Vagina (tissue), 2 donors: ENCODE data around the gene GTF3C4. TPM values are rescaled to one million over a fixed set of nuclear protein-coding genes. Genes with fewer than 3 reads are reported as not detected.

ENCODE experiments used
- DNase-seq, 2 donors: peaks; one replicate each; pipeline ENCODE4 v3.0.0-alpha.2; 2017; ENCODE audit errors: extremely low spot score in 2 of 2
- H3K27ac ChIP-seq: fragments of 200-600 bp; sonication (generic); one replicate; pipeline ENCODE4 v1.5.1; 2019
- H3K27me3 ChIP-seq: fragments of 200-600 bp; sonication (generic); one replicate; pipeline ENCODE4 v1.5.1; 2019
- H3K36me3 ChIP-seq, 2 donors: fragments of 200-600 bp; sonication (generic); one replicate each; pipeline ENCODE4 v1.5.1; 2017 to 2019
- H3K4me1 ChIP-seq: fragments of 200-600 bp; sonication (generic); one replicate; pipeline ENCODE4 v1.5.1; 2019
- H3K4me3 ChIP-seq, 2 donors: fragments of 200-600 bp; sonication (generic); 1 replicate in 1 of 2; 2 replicates in 1 of 2; pipeline ENCODE4 v1.5.1; 2016 to 2019
- H3K9me3 ChIP-seq: fragments of 200-600 bp; sonication (generic); one replicate; pipeline ENCODE4 v1.5.1; 2019
- CTCF ChIP-seq, 3 experiments: fragments of 450-650 bp in 2 of 3; fragments of 200-600 bp in 1 of 3; sonication (generic) in 1 of 3; IDR thresholded peaks; one replicate each; pipeline ENCODE4 v1.5.1; 2017 to 2019; ENCODE audit warnings: antibody characterized with exemption in 3 of 3, mild to moderate bottlenecking in 2 of 3, moderate library complexity in 2 of 3
- POLR2A ChIP-seq, 2 donors: fragments of 450-650 bp; IDR thresholded peaks; one replicate each; pipeline ENCODE4 v1.6.1; 2017; ENCODE audit warnings: antibody characterized with exemption in 2 of 2, mild to moderate bottlenecking in 2 of 2, moderate library complexity in 2 of 2
- POLR2AphosphoS5 ChIP-seq, 2 donors: sonication (generic); formaldehyde crosslinking; IDR thresholded peaks; one replicate each; pipeline ENCODE4 v1.9.0; 2017; ENCODE audit warnings: antibody characterized with exemption in 2 of 2, mild to moderate bottlenecking in 2 of 2, low read depth in 1 of 2; ENCODE audit not compliant: insufficient read depth in 1 of 2
- intact Hi-C: fragments of 100-400 bp; cut with DNase I; formaldehyde crosslinking; loops from one replicate; pipeline ENCODE4 v1.15.1; 2023
- total RNA-seq: library from RNA; depleted of rRNA; stranded (reverse); fragments of >200 nt; gene quantifications from one replicate; pipeline ENCODE4 v1.2.3, GENCODE V29; 2016

Gene GTF3C4
- total RNA-seq, 1 donor from 2014 or later: 8.8 TPM

GRCh38 chr9:132669319-132669697 lies 956 bp upstream of the GTF3C4 start:
- Histone ChIP-seq H3K4me1 (peaks cover 52% of the 10 kb centered on the region), H3K4me3 (peak overlapping the region; percentile 89 to 98), H3K27me3 (no peaks in the 10 kb centered on the region), H3K27ac (peak overlapping the region; percentile 96), H3K36me3 (no peaks in the 10 kb centered on the region), H3K9me3 (no peaks in the 10 kb centered on the region)
- no peak for TF ChIP-seq POLR2A (IDR thresholded peaks at IDR 0.05)
- TF ChIP-seq POLR2AphosphoS5 (IDR thresholded peaks at IDR 0.05; ENCODE audit: insufficient read depth in 1 of 2, low read depth in 1 of 2): no peak
- TF ChIP-seq CTCF (IDR thresholded peaks at IDR 0.05): no peak
- DNase-seq: no peak
- intact Hi-C loops: no loop called here

DNA sequence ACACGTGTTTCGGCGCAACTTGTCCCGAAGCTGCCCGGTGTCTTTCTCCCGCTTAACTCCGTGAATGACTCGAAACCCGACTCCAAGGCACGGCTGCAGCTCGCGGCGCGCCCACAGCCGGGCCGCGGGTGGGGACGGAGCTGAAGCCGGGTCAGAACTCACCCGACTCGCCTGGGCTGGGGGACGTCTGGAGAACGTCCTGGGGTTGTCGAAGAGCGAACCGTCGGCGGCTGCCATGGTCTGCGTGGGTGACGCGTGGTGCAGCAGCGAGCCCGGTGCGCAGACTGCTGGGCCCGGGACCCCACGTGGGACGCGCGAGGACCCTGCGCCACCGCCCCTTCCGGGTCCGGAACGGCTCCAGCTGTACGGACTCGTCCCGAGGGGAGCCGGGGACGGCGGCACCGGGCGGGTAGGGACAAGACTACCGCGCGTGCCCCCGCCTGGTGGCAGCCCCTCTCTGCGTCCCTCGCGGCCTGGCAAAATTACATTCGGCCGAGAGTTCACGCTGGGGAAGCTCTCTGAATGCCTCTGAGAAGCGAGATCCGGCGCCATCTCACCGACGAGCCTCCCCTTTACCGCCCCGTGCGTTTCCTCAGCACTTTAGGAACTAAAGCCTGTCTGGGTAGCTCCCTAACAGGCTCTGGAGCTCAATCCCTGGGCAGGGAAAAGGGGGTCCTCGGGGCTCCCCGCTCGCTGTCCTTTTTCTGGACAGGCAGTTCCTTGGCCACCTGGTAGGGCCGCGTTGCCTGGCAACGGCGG lies 387 bp upstream of the GTF3C4 start, which contains the start of gene DDX31:
Gene DDX31 (minus strand): TSS at position 286 of the 759 bp plus-strand sequence. CDS start 49 bp downstream, at position 237.
- TF ChIP-seq POLR2AphosphoS5 (IDR thresholded peaks at IDR 0.05; ENCODE audit: insufficient read depth in 1 of 2, low read depth in 1 of 2) (peak; percentile 41 to 86), CTCF (IDR thresholded peaks at IDR 0.05) (no peak)
- Histone ChIP-seq H3K27ac (peak within 1 kb of the TSS; percentile 96), H3K4me1 (peaks cover 52% of the 10 kb centered on the region), H3K4me3 (peak within 1 kb of the TSS; percentile 89 to 98), H3K27me3 (no peaks in the 10 kb centered on the region), H3K9me3 (no peaks in the 10 kb centered on the region), H3K36me3 (no peaks in the 10 kb centered on the region)
- intact Hi-C loops: loop anchor here (10.0 kb wide), 1 partner anchor 205 kb away; the partner anchor contains the start of genes AK8 and SPACA9
- no peak for DNase-seq

GRCh38 chr9:132671620-132672412 lies 1.6 kb downstream of the GTF3C4 start:
- Histone ChIP-seq H3K4me3 (peak overlapping the region; percentile 89 to 98), H3K27ac (no peak overlapping the region), H3K27me3 (no peaks in the 10 kb centered on the region), H3K4me1 (peaks cover 59% of the 10 kb centered on the region), H3K36me3 (no peaks in the 10 kb centered on the region), H3K9me3 (no peaks in the 10 kb centered on the region)
- TF ChIP-seq POLR2AphosphoS5 (IDR thresholded peaks at IDR 0.05; ENCODE audit: insufficient read depth in 1 of 2, low read depth in 1 of 2) (no peak), CTCF (IDR thresholded peaks at IDR 0.05) (no peak)
- no peak for DNase-seq
- intact Hi-C loops: loop anchor here (10.0 kb wide), 1 partner anchor 203 kb away; the partner anchor contains the start of genes AK8 and SPACA9

DNA sequence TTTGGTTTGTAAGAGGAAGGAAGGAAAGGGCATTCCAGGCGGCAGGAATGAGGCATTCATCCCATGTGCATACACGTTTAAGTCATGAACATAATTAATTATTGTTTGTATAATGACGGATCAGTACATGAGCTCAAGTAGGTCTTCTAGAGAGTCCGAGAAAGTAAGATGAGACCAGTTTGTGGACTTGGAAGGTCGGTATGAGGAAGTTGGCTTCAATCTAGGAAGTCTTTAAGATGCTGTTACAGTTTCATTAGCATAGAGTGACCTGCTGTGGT lies 2.1 kb downstream of the GTF3C4 start:
- Histone ChIP-seq H3K4me1 (peaks cover 59% of the 10 kb centered on the region), H3K27ac (no peak overlapping the region), H3K4me3 (no peak overlapping the region), H3K9me3 (no peaks in the 10 kb centered on the region), H3K36me3 (no peaks in the 10 kb centered on the region), H3K27me3 (no peaks in the 10 kb centered on the region)
- DNase-seq: no peak
- TF ChIP-seq POLR2AphosphoS5 (IDR thresholded peaks at IDR 0.05; ENCODE audit: insufficient read depth in 1 of 2, low read depth in 1 of 2) (no peak), CTCF (IDR thresholded peaks at IDR 0.05) (no peak), POLR2A (IDR thresholded peaks at IDR 0.05) (no peak)
- intact Hi-C loops: loop anchor here (10.0 kb wide), 1 partner anchor 202 kb away; the partner anchor contains the start of genes AK8 and SPACA9
